ENCODE data around the gene LRRK1.

Gene LRRK1

DNA sequence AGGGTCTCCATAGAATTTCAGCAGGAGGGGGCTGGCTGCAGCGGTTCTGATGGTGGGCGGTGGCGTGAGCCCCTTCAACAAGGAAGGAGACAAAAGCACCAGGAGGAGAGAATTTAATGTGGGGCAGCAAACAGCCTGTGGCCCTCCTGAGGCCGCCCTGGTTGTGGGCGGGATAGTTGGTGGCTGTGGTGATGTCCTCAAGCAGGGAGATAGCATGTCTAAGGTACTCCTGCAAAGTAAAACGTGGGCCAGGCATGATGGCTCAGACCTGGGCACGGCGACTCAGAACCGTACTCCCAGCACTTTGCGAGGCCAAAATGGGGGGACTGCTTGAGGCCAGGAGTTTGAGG is 94.0 kb downstream of the LRRK1 start:
- H3K27ac ChIP-seq: no peak overlapping the region
- TF ChIP-seq, protein P1, sequence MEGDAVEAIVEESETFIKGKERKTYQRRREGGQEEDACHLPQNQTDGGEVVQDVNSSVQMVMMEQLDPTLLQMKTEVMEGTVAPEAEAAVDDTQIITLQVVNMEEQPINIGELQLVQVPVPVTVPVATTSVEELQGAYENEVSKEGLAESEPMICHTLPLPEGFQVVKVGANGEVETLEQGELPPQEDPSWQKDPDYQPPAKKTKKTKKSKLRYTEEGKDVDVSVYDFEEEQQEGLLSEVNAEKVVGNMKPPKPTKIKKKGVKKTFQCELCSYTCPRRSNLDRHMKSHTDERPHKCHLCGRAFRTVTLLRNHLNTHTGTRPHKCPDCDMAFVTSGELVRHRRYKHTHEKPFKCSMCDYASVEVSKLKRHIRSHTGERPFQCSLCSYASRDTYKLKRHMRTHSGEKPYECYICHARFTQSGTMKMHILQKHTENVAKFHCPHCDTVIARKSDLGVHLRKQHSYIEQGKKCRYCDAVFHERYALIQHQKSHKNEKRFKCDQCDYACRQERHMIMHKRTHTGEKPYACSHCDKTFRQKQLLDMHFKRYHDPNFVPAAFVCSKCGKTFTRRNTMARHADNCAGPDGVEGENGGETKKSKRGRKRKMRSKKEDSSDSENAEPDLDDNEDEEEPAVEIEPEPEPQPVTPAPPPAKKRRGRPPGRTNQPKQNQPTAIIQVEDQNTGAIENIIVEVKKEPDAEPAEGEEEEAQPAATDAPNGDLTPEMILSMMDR (conservative IDR thresholded peaks at IDR 0.05): no peak

DNA sequence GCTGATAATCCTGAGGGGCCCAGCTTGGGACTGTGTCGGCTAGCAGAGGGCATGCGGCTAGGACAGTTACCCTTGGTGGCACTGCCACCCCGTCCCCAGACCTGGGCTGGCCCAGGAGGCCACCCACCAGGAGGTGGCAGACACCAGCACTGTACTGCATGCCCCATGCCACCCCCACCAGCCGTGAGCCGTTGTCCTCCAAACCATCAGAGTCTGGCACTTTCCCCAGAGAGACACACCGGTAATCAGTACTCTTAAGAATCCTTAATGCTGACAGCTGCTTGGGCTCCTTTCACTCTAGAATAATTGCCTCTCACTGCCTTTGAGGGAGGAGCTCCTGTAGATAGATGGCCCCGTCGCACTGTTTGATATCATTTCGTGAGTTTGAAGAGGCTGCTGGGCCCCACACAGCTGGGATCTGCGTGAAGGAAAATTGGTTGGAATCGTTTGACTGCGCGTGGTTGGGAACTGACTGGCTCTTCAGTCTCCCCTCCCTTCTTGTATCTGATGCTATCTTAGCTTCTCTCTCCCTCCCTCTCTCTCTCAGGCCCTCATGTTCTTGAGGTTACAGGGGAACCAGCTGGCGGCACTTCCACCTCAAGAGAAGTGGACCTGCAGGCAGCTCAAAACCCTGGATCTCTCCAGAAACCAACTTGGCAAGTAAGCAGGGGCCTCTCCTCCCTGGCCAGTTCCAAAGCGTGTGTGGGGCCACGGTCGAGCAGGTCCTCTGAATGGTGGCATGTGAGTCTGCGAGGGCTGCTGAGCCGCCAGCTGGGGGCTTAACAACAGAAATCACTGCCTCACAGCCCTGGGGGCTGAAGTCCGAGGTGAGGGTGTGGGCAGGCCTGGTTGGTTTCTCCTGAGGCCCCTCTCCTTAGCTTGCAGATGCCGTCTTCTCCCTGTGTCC is 94.9 kb downstream of the LRRK1 start:
- TF ChIP-seq, protein P1 (conservative IDR thresholded peaks at IDR 0.05): no peak
- no peak overlapping the region for H3K27ac ChIP-seq

DNA sequence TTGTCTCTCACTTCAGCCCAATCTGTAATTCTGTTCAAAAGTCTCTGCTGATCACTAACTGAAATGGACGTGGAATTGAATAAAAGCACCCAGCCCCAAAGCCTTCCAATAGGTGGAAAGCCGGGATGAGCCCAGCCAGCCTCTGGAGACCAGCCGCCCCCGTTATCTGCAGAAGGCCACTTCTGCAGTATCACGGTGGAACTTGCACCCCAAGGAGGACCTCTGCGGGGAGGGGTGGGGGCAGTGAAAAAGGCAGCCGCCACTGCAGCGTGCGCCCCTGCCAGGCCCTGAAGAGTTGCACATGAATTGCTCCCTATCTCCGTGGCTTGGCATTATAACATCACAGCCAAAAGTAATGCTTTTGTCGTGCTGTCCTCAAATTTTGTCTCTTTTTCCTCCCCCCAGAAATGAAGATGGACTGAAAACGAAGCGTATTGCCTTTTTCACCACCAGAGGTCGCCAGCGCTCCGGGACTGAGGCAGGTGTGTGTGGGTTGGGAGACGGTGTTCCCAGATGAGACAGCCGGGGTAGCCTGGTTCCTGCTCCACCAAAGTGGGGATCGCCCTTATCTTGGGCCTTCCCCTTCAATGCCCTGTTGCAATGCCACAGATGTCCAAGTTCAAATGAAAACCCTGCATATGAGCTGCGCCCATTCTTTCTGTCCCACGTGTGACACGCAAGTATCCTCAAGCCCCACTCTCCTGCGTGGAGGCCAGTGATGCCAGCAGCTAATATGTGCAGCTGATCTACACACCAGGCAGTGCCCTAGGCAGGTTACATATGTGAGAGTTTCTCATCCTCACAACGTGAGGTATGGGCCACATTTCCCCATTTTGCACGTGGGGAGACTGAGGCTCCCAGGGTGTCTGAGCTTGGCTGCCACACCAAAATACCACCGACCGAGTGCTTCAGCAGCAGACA is 96.0 kb downstream of the LRRK1 start:
- TF ChIP-seq, protein P1 (conservative IDR thresholded peaks at IDR 0.05): peak; percentile 99
- no peak overlapping the region for H3K27ac ChIP-seq

DNA sequence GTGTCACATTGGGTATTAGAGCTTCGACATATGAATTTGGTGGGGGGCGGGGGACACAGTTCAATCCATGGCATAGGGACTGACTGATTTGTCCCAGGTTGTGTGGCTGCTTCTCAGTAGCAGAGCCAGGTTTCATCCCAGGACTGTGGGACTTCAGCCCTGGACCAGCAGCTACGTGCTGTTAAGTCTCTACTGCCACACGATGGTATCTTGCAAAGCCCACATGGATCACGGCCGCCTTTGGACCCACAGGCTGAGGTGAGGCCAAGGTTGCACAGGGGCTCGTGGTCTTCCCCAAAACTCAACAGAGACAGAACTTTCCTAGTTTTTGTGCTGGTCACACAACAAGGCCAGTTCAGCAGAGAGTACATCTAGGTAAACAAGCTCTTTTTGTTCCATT is 97.4 kb downstream of the LRRK1 start:
- TF ChIP-seq, protein P1 (conservative IDR thresholded peaks at IDR 0.05): no peak
- H3K27ac ChIP-seq: no peak overlapping the region

DNA sequence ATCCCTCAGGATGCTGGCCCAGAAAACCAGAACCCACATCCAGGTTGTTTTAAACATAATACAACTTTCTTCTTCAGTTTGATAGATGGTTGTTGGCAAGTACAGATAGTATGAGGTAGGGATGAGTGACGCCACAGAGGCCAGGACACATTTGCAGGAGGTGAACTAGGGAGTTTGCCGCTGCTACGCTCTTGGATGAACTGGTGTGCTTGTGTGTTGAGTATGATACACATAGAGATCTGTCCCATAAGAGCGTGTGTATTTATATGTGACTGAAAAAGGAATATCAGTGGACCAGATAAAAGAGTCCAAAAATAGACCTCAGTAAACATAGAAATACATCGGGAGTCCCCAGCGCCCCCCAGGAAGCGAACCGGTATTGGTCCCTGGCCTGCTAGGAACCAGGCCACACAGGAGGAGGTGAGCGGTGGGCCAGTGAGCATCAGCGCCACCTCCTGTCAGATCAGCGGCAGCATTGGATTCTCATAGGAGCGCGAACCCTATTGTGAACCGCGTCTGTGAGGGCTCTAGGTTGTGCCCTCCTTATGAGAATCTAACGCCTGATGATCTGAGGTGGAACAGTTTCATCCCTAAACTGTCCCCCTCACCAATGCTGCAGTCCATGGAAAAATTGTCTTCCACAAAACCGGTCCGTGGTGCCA is 98.1 kb downstream of the LRRK1 start:
- H3K27ac ChIP-seq: no peak overlapping the region
- TF ChIP-seq, protein P1 (conservative IDR thresholded peaks at IDR 0.05): peak; percentile 66

DNA sequence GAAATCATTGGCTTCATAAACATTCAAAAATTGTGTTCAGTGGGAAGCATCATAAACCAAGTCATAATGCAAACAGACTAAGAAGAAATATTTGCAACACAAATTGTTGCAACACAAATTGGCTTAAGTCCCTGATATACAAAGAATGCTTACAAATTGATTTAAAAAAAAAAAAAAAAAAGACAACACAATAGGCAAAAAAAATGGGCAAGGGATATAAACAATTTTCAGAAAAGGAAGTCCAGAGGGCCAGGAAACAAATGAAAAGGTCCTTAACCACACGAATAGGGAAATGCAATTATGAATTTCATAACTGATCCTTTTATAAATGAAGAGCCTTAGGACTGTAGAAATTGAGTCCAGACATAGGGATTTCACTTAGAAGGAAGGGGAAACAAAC is 98.9 kb downstream of the LRRK1 start:
- H3K27ac ChIP-seq: no peak overlapping the region
- TF ChIP-seq, protein P1 (conservative IDR thresholded peaks at IDR 0.05): no peak

DNA sequence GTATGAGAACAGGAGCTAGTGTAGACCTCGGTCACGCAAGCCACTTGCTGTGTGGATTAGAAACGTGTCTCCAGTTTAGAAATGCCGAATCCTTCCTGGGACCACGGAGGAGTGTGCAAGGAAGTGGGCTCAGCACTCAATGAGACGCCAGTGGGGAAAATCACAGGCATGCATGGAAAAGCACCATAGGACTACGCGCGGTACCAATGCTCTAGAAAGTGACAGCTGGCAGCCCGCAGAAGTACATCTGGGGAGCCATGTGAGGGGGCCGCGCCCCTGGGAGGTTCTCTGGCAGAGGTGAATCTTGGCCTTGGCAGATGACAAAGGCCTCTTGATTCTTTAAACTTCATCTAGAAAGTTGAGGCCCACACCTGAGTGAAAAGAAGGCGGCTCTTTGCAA is 99.3 kb downstream of the LRRK1 start:
- H3K27ac ChIP-seq: no peak overlapping the region
- TF ChIP-seq, protein P1 (conservative IDR thresholded peaks at IDR 0.05): no peak

Data from VCaP (cell line).